HG02970 (cell line): ENCODE measurements around the gene C5orf15.

ENCODE experiments used
- ATAC-seq: cut with Tn5 transposase; IDR thresholded peaks from one replicate; pipeline ENCODE4 v1.9.1; 2021; ENCODE audit warnings: mild to moderate bottlenecking, moderate library complexity, moderate number of reproducible peaks; ENCODE audit not compliant: unreplicated experiment, low FRiP score

C5orf15 gene

DNA sequence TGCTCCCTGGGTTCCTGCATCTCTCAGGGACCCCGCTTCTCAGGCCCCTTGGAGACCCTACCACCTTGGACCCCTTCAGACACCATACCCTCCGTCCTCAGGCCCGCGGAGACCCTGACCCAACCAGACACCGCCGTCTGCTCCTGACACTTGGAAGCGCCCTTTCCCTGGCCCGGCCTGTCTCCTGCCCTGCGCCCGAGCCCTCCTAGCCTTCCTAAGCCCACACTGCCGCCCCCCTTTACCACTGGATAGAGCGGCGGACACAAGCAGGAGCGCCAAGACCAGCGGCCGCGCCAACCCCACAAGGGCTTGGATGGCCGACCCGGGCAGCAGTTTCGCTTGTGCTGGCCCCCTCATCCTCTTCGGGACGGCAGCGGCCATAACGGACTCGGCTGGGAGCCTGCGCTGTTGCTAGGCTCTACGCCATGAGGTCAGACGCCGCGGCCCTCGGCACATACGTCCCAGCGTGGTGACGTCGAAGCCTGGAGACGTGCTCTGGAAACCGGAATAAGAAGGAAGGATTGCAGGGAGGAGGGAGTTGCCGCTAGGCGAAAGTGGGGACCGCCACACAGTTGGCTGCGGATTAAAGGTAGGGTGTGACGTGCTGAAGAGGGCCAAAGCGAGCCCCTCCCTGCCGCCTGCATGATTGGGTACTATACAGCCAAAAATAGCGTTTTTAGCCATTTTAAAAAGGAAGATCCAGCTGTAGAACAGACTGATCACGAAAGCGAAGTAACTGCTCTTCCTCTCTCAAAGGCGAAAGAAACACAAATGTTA lies at the start of gene C5orf15:
Gene C5orf15 (minus strand): TSS at position 422 of the 777 bp plus-strand sequence. CDS start 41 bp downstream, at position 381.
- ATAC-seq: peak; percentile 93

DNA sequence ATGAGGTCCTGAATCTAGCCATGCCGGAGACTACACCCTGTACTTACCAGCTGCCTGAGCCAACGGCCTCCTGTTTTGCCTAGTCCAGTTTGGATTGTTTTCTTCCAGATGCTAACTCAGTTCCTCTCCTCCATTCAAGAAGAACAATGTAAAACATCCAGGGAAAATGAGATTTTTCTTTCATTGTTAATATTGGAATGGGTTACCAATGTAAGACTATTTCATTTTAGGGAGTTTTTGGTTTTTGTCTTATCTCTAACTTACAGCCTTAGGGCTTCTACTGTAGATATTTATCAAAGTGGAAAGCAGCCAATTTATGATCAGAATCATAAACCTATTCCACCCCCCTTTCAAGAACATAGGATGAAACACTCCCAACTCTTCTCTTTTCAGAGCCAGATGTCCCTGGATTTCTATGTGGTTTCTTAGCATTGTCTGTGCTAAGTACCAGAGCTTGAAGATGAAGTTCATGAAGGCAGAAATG lies 39.9 kb upstream of the C5orf15 start:
- ATAC-seq: no peak

DNA sequence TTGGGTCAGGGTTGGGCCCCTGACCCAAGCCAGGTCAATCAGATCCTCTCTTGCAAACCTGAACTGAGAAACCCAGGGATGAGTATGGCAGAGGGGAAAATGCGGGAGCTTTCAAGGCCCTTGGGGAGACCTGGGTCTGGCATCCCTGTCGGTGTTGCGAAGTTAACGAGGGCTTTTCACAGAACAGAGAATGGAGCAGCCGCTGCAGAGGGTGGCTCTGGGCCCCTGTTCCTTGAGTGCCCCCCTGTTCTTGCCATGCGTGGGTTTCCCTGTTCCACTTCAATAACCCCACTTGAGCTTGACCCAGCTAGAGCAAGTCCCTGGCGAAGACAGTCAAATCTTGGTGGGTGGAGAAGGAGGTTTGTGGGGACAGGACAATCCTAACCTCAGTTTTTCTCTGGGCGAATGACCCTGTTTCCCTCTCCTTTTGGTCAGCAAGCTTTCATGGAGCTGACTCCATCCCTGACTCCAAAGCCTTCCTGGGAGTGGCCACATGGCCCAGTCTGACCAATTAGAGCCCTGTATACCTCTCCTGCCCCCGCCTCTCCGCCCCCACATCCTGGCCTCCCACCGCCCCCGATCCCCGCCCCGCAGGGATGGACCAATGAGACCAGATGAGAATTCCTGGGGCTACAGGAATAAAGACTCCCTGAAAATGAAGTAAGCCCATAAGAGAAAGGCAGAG lies 39.3 kb upstream of the C5orf15 start:
- ATAC-seq: no peak

DNA sequence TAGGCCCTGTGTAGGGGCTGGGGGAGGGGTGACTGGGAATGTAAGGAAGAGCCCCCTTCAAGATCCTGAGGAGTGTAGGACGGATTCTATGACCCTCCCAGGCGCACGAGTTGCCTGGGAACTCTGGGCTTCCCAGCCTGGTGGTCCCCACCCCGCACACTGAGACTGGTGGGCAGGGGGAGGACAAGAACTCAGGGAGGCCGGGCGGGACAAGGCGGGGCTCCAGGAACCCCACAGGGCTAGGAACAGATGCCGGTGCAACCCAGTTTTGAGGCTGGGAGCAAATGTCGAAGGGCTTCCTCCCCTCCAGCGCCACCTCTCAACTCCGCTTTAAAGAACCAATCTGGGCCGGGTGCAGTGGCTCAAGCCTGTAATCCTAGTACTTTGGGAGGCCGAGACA lies 37.7 kb upstream of the C5orf15 start:
- ATAC-seq: no peak

DNA sequence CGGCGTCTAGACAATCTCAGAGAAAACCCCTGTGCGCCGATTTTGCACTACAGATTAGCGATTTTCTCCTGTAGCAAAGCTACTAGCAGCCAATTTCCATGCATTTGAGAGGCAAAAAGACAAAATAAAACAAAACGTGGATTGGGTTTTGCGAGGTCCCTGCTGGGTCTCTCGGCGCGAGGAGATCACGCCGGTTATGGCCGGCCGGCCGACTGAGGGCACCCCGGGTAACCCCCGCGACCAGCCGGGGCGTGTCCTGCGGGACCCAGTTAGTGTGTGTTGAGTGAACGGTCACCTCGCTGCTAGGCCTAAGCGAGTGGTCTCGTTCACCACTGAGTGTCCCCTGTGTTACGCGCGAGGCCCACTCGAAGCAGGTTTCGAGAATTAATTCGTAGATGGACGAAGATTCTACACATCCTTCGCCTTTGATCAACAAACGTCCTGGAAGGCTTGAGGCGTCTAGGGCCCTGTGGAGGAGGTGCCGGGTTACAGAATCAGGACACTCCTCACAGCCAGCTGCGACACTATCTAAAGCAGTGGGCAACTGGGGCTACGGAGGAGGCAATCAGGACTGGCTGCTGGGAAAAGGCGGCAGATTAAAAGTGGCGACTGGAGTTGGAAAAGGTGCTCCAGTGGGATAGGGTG lies 37.1 kb upstream of the C5orf15 start:
- ATAC-seq: no peak

DNA sequence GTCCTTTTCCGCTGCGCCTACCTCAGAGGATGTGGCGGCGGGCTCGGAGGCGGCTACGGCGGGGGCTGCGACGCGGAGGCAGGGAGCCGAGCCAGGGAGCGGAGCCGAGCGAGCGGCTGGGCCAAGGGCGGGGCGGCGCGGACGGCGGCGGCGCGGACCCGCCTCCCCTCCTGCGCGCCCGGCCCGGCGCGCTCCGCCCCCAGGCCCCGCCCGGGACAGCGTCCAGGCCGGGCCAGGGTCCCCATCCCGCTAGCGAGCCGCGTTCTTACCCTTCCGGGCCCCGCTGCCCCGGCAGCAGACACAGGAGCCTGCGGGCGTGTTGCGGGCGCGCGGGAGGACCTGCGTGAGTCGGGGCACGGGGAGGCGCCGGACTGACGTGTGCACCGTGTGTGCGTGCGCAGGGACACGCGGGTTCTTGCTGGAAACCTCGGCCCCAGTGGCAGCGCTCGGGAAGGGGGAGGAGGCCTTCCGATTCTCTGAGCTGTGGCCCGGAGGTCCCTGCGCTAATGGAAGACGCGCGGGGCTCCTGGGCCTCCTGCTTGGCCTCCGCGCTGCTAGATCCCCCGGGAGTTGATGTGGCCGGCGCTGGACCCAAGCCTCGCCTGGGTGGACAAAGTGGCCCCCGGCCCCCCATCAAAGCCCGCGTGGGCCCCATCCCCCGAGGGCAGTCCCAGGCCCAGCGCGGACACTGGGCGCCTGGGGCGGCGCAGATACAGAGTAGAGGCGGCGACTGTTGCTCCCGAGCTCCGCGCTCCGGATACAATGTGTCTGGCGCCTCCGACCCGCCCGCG lies 36.4 kb upstream of the C5orf15 start, which contains the start of gene VDAC1:
Gene VDAC1 (minus strand): TSS at position 350 of the 791 bp plus-strand sequence. CDS start 11,963 bp downstream, outside the sequence.
- peak; percentile 71 for ATAC-seq

DNA sequence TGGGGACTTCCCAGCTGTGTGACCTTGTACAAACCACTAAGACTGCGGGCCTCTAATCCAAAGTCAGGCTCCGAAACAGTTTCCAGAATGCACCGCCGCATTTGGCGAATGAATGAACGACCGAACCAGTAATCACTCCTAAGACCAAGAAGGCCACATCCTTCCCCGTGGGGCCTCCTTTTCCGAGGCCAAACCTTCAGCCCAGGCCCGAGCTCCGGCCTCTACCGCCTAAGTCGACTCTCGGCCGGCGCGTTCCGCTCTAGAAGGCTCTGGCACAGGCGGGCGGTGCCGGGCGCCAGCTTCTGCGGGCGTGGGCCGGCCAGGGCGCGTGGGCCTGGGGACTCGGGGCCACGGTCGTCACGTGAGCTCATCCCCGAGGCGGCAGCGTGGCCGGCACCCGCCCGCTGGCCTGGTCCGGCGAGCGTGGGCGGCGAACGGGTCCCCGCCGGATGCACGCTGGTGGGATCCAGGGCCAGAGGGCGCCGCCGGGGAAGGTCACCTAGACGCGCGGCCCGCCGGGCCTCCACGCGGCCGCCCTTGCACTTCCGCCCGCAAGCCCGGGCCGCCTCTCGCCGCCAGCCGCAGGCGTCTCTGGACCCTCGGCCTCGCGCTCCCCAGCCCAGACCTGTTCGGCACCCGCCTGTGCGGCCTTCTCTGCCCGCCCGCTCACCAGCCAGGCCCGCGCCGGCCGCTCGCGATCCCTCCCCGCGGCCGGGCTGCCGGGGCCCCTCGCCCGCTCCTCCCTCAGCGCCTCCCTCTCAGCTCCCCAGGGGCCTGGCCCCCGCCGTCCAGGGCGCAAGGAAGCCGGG lies 35.6 kb upstream of the C5orf15 start:
- peak; percentile 43 for ATAC-seq

DNA sequence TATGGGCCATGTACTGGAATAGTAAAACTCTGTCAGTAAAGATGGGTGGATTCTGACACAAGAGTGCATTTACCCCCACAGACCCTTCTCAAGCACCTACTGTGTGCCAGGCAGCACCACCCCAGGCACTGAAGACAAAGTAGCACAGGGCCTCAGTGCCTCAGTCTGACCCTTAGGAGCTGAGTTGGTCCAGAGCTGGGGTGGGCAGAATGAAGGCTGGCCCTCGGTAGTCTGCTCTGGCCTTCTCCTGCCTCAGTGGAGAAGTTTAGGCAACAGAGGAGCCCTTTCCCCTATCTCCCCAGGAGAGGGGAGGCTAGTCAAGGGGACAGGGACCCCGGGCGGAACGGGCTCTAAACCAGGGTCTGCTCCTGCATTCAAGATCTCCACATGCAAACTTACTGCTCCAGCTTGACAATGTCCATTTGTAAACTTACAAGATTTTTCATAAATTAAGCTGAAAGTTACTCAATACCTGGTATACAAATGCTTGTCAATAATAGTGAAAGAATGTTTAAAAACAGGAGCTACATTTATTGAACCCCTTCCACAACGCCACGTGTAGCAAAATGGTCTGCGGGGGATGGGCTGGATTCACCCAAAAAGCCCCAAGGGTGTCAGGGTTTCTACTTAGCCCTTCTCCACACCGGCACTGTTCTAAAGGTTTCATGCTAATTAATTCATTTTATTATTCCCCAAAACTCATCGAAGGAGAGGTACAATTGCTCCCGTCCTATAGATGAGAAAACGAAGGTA lies 34.8 kb upstream of the C5orf15 start:
- no peak for ATAC-seq

DNA sequence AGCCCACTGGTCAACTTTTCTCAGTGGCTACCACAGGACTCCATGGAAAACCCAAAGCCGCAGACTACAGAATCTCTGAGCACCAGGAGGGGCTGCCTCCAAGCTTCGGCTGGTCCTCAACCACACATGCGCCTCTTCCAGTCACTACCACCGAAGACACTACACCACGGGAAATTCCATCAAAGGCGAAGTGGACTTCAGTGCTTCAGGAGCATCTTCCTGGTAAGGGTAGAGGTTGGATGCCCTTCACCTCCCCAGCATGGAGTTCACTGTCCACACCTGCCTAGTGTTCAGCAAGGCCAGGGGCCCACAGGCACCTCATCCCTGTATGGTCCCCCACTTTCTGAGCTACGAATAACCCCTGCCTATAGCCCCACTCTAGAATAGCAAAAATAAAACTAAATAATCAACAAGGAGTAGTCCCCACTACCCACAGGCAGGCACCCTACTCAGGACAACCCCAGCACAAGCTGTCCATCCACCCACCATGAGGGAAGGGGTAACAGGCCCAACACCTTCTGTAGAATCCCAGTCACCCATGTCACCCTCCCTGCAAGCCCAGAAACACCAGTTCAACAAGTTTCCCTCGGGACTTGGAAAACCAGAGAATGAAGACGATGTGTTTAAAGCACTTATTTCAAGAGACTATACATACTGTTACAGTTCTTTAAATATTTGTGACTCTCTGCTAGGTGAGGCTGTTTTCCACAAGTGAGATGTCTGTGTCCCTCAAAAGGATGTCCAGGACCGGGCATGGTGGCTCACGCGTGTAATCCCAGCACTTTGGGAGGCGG lies 33.7 kb upstream of the C5orf15 start:
- ATAC-seq: no peak

DNA sequence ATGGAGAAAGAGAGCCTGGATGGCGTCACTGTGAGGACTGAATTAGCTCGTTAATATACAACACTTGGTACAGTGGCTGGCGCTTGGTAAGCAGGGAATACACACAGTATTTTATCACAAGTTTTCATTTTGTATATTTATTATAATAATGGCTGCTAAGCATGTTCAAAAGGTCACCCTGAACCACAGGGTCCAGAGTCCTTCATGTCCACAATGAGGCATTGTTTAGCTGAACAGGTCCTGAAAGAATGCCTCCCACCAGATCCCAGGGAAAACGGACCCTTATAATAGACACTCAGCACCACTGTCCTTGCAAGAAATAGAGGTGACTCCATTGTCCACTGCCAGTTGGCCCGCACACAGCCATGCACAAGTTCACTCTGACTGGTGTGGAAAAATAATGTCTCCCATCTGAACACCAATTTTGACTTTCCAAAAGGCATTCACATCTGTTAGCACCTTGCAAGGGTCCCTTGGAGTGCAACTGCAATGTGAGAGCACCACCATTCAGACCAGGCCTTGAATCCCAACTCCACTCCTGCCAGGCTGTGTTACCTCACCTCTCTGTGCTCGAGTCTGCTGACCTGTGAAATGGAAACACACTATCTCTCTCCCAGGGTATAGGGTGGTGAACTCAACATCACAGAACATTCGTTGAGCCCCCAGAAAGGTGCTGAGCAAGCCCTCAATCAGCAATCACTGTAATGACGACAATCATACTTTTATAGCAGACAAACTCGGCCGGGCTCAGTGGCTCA lies 32.5 kb upstream of the C5orf15 start:
- no peak for ATAC-seq

DNA sequence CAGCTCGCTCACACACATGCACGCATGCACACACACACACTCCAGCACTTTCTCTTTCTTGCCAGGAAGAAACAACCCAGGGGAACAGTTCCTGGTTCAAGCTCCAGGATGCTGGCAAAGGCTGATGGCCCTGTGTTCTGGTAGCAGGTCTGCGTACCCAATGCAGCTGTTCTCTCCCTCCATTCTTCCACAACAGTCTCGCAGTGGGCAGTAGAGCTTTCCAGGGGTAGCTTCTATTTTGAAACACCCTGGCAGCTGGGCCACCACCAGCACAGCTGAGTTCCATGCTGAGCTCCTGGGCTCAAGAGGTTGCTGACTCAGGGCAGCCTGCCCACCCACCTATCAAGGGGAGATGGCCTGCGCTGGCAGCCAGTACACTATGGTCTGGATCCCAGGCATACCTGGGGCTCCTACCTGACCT lies 31.7 kb upstream of the C5orf15 start:
- no peak for ATAC-seq

DNA sequence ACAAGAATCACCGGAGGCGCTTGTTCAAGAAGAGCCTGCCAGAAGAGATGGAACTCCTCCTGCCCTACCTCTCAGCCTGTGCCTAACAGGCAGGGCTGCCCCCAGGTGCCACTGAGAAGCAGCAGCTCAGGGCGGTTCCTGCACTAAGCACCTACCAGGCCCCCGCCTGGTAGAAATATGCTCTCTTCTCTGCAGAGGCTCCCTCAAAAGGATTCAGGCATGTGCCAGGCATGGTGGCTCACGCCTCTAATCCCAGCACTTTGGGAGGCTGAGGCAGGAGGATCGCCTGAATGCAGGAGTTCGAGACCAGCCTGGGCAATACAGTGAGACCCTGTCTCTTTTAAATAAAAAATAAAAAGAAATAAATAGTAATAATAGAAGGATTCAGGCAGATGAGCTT lies 30.4 kb upstream of the C5orf15 start:
- ATAC-seq: no peak

DNA sequence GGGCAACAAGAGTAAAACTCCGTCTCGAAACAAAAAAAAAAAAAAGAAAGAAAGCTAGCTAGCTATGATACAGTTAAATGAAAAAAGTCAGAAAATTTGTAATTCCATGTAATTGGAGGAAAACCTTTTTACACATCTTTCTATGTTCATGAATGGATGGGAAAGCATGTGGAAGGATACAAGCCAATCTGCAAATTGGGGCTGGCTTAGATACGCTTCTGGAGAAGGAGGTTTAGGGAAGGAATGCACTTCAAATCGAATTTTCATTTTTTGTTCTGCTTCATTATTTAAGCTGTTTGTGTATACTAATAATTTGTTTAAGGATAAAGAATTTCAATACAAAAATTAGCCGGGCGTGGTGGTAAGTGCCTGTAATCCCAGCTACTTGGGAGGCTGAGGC lies 29.6 kb upstream of the C5orf15 start:
- no peak for ATAC-seq

DNA sequence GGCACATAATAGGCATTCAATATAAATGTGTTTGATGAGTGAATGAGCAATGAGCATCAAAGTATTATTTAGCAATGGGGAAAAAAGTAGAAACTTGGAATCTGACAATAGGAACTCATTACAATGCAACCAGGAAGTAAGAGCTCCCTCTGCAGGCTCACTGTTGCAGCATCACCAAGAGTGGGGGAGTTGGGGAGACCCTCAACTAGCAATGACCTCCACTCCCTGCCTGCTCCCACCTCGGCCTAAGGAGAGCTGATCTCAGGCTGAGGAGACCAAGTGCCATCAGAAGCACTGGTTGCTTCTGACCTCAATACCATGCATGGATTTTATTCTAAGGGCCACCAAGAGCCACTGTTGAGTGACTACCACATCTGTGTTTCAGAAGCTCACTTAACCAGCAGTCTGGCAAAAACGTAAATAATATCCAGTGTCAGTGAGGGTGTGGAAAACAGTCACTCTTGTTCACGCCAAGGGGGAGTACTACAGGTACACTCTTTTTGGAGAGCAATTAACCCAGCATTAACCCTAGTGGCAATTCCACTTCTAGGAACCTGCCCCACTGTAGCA lies 28.3 kb upstream of the C5orf15 start:
- ATAC-seq: no peak

DNA sequence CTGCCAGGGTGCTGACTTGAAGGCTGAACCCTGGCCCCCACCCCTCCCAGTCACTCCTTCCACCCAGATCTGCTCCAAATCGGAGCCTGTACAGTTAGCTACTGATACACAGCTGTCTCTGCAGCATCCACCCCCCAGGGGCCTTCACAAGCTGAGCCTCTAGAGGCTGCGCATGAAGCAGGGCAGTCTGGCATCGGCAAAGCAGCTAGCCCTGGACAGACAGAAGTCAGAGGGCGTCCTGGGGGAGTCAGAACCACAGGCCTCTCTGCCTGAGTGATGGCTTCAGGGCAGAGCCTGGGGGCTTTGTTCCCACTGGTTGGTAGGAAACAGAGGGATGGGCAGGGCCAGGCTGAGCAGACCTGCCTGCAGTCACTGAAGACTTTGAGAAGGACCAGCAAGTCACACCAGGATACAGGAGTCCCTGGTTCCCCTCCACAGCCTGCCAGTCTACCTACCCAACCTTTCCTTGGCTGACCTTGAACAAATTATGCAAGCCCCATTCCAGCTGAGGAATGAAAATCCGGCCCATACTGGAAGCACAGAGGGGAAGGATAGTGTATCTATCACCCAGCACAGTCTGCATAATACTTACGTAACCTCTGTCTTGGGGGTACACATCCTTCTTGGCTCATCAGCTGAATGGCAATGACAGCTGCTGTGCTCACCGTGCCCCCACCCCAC lies 27.6 kb upstream of the C5orf15 start:
- no peak for ATAC-seq

DNA sequence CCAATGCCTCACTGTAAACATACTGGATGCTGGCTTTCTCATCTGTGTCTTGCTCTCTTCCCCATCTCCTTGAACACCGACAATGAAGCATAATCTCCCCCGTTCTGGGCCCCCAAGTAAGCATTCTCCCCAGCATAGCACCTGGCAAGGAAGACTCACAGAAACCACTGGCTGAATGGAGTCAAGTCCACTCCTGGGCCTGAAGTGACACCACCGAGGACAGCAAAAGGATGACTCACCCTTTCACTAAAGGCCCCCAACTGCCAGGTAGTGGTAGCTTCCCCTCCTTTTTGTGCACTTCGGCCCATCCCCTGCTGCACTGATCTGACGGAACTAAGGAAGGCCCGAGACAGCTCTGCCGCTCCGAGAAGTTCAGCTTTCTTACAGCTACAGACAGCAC lies 26.9 kb upstream of the C5orf15 start:
- no peak for ATAC-seq

DNA sequence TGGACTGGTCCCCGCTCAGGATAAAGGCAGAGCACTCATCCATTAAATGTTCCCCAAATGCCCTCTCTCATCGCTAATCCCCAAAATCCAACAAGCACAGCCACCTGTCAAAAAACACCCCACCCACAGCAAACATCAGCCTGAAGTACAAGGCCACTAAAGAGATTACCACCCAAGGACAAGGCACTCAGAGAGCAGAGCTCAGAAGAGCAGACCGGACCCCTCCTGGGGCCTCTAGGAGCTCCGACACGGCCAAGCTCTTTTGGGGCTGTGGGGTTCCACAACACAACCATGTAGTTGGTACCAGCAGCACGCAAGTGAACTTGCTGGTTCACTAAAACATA lies 26.5 kb upstream of the C5orf15 start:
- no peak for ATAC-seq
